HG02852 (cell line): ENCODE results near the gene C17orf100.

Experiments
- ATAC-seq: cut with Tn5 transposase; IDR thresholded peaks from one replicate; pipeline ENCODE4 v1.9.1; 2021; ENCODE audit warnings: mild to moderate bottlenecking, moderate library complexity; ENCODE audit not compliant: unreplicated experiment

Gene C17orf100

GRCh38 chr17:6668219-6668618 is 16.7 kb downstream of the C17orf100 start:
- no peak for ATAC-seq

- ATAC-seq = no peak
Observed at GRCh38 chr17:6668727-6669425, 17.3 kb downstream of the C17orf100 start.

DNA sequence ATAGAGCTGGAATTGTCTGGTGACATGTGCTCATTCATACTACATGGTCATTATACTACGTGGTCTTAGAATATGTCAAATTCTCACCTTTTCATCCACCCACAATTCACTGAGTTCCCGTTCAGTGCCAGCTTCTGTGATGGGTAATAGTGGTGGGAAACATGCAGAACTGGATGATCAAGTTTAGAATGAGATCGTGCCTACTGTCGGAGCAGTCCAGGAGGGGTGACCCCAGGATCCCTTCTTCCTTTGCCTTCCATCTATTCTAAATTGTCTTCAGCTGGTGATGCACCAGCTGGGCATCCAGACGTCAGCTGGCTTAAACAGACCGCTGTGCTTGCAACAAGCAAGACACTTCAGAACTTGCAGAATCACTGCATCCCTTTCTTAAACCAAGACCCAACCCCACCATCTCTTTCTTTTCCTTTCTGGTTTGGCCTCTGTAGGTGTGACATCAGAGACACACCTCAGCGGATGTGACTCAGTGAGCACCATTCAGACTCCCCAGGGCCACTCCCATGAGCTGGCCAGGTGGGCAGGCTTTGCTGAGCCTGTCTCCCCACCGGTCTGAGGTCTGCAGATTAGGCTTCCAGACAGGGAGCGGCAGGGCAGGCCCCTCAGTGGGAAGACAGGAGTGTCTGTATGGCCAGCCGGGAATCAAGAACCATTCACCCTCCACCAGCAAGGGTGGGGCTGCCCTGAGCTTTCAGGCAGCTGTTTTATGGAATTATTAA is 18.1 kb downstream of the C17orf100 start:
- ATAC-seq = no peak

- ATAC-seq = no peak
Observed at GRCh38 chr17:6670571-6670970, 19.0 kb downstream of the C17orf100 start.

DNA sequence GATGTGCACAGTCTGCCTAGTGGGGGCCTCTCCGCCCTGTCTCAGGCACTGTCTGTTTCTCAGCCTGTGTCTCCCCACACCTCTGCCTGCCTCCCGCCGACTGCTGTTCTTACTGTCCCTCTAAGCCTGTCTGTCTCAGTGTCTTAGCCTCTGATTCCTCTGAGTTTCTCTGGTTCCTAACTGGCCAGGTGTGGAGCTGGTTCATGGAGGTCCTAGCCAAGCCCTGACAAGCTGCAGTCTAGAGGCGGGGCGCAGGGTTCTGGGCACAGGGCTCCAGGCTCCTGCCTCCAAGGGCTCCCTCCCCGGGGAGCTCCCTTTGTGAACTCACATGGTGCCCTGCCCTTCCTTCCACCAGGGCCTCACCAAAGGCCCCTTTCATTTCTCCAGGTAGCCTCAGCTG is 19.4 kb downstream of the C17orf100 start:
- no peak for ATAC-seq

DNA sequence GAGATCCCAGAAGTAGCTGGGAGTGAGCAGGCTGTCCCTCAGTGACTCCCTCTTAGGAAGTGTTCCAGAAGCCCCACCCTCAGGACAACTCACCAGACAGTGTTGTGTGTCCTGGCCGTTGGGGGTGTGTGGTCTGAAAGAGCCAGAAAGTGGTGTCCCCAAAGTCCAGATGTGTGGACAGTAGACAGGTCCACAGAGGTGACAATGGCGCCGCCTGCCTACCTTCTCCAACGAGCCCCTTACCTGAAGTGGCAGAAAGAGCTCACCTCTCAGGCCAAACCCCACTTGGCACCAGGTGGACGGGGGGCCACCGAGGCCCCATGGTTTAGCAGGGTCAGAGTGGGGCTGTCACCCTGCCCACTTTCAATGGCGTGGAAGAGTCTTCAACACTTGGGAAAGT is 19.9 kb downstream of the C17orf100 start:
- ATAC-seq = no peak

GRCh38 chr17:6674586-6674985 is 23.0 kb downstream of the C17orf100 start:
- ATAC-seq = no peak

GRCh38 chr17:6675201-6675825 is 23.8 kb downstream of the C17orf100 start:
- ATAC-seq = no peak

GRCh38 chr17:6676802-6677157 is 25.2 kb downstream of the C17orf100 start:
- no peak for ATAC-seq

DNA sequence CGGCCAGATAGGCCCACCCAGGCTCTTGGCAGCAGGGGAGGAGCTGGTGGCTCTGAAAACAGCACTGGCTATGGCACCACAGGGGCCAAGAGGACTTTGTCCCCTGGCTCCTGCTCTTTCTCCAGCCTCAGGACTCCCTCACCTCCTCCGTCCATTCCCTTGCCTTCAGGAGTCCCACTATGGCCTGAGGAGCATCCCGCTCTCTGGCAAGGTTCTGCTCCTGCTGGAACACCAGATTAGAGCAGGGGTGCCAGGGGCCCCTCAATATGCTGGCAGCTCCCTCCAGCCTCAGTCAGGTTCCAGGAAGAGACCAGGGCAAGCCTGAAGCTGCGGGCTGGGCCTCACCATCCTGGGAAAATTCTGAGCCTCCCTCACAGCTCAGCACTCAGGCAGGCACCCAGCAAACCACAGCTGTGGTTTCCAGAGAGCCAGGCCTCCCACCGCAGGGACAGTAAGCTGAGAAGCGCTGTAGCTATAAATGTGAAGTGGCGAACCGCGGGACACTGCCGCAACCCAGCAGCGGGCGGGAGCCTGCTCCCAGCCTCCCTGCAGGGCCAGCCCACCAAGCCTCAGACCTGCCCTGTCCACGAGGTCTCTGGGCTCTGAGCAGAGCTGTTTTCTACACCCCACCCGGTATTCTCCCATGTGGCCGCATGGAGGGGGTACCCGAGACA is 25.7 kb downstream of the C17orf100 start:
- no peak for ATAC-seq

DNA sequence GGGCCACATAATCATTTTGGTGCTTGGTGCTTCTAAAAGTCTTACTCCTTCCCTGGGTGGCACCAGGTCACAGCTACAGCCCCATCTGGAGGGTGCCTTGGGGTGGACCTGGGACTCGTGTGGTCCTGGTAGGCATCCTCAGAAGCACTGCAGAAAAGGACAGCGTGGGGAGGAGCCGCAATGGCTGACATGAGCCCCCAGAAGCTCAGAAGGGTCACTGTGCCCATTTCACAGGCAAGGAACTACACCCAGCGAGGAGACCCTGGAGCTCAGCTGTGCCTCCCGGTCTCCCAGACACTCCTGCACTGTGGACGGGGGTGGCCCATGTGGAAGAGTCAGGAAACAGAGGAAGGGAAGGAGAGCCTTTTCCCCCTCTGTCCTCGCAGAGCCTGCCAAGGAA is 26.4 kb downstream of the C17orf100 start:
- ATAC-seq = no peak

DNA sequence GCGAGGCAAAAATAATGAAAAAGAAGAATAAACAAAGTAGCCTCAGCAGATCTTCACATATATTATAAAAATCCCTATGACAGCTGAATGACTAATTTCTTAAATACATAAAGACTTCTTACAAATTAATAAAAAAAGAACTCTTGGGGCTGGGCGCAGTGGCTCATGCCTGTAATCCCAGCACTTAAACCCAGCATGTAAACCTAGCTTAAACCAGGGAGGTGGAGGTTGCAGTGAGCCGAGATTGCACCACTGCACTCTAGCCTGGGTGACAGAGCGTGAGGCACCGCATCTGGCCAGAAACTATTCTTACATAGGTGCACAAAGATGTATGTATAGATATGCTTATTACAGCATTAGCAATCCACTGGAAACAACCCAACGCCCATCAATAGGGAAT is 27.7 kb downstream of the C17orf100 start:
- no peak for ATAC-seq

- ATAC-seq = no peak
Observed at GRCh38 chr17:6681176-6681575, 29.6 kb downstream of the C17orf100 start.

DNA sequence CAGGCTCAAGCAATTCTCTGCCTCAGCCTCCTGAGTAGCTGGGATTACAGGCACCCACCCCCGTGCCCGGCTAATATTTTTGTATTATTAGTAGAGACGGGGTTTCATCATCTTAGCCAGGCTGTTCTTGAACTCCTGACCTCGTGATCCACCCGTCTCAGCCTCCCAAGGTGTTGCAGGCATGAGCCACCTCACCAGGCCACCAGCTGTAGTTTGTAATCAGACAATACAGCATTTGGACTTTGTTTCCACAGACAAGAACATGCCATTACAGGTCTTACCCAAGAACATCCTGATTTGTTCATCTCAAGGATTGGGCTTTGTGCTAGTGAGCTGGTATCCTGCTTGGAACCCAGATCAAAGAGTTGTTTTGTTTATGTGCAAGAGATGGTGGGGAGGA is 30.1 kb downstream of the C17orf100 start:
- ATAC-seq = no peak

DNA sequence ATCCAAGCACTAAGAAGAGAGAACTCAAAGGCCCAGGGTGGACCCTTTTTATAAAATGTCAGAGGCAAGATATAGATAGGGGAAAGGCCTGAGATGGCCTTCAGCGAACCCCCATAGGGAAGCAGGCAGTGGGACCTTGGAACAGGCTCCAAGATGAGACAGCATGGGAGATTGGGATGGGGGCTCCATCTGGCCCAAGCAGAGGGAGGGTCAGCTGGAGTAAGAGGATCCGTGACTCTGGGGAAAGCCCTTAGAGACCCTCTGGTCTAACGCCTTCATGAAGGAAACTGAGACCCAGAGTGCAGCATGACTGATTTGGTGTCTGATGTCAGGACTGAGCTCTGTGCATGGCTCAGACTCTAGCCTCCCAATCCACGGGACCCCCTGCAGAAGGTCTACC is 30.8 kb downstream of the C17orf100 start:
- no peak for ATAC-seq

DNA sequence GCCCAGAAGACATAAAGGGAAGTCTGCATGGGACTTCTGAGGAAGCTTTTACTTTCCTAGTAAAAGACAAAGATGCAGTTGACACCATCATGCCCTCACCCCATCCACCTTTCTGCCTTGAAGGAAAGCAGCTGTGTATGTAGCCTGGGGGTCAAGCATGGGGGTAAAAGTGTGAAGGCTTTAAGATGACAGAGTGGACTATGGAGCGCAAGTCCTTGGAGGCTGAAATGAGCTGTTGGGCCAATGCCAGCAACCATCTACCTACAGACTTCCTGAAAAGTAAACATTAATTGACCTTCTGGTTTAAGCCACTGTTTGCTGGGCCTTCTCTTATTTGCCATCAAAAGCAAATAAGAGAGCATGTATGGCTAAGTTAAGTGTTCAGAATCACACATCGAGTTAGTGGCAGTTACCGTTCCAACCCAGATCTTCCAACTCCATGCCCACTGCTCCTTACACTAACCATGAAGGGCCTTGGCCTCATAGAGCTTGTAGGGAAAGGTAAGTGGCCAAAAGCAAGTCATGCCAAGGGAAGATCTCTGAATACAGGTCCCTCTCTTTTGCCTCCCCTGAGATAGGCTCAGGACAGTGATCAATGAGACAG is 31.6 kb downstream of the C17orf100 start:
- no peak for ATAC-seq

DNA sequence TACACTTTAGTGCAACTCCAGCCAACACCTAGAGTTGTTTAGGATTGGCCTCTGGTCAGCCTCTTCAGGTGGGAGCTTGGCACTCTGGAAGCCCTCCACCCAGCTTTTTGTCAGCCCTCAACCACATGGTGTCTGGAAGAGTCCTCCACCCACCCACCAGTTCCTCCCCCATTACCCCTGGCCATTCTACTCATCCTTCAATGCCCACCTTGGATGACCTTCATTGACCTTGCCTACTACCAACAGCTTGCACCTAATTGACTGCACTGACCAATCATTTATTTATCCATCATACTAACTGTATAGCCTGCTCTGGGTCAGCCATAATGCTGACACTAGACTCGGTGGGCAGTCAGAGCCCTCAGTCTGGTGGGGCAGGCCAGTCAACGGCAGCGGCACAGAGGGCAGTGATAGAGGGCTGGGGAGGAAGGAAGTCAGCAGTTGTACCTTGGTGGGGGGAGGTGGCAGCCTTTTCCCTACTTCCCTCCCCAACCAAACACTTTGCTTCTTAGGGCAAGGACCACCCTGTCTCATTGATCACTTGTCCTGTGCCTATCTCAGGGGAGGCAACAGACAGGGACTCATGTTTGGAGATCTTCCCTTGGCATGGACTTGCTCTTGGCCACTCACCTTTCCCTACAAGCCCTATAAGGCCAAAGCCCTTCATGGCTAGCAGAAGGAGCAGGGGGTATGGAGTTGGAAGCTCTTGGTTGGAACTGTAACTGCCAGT is 32.3 kb downstream of the C17orf100 start:
- ATAC-seq = no peak

- ATAC-seq = no peak
Observed at GRCh38 chr17:6684460-6684783, 32.9 kb downstream of the C17orf100 start.

GRCh38 chr17:6684881-6685767 is 33.6 kb downstream of the C17orf100 start:
- no peak for ATAC-seq

GRCh38 chr17:6686026-6686425 is 34.5 kb downstream of the C17orf100 start:
- no peak for ATAC-seq
